Lower lobe of right lung (tissue), 2 donors: Measurements from ENCODE around the gene TRIM14. TPM values are rescaled to one million over a fixed set of nuclear protein-coding genes. Genes with fewer than 3 reads are reported as not detected.

Experiments used
- ATAC-seq, 2 donors: fragments of 200-7000 bp; cut with Tn5 transposase; one replicate each; pipeline ENCODE4 v1.9.1; 2020 to 2022; ENCODE audit warnings: mild to moderate bottlenecking in 2 of 2, moderate library complexity in 2 of 2
- DNase-seq: peaks from one replicate; pipeline ENCODE4 v3.0.0-alpha.2; 2020
- H3K27ac ChIP-seq: fragments of 200-600 bp; one replicate; pipeline ENCODE4 v1.8.0; 2022
- H3K27me3 ChIP-seq: fragments of 200-600 bp; one replicate; pipeline ENCODE4 v1.8.0; 2022; ENCODE audit warnings: low read depth
- H3K36me3 ChIP-seq: fragments of 200-600 bp; one replicate; pipeline ENCODE4 v1.8.0; 2022; ENCODE audit warnings: mild to moderate bottlenecking
- H3K4me1 ChIP-seq: fragments of 200-600 bp; one replicate; pipeline ENCODE4 v1.8.0; 2022
- H3K4me3 ChIP-seq: fragments of 200-600 bp; one replicate; pipeline ENCODE4 v1.8.0; 2022; ENCODE audit warnings: mild to moderate bottlenecking
- H3K9me3 ChIP-seq: fragments of 200-600 bp; one replicate; pipeline ENCODE4 v1.8.0; 2022
- intact Hi-C: fragments of 100-400 bp; cut with DNase I; formaldehyde crosslinking; loops from one replicate; pipeline ENCODE4 v1.11.0; 2022
- total RNA-seq: library from RNA; stranded (reverse); fragmentation: NEBNext Ultra II Directional; extraction: Animal tissue kit (Norgen Biotek cat#: 25700); gene quantifications from one replicate; pipeline ENCODE4 v1.2.1, GENCODE V29; 2021
- TF ChIP-seq, protein P1 (sequence below): fragments of 200-600 bp; IDR thresholded peaks from one replicate; pipeline ENCODE4 v1.8.0; 2022; ENCODE audit warnings: antibody characterized with exemption, mild to moderate bottlenecking
- donor health status: DM: no; HTN: yes; CAD: no; lungs with severe emphysema.

Gene TRIM14
- total RNA-seq, 1 donor from 2014 or later: 82.5 TPM

DNA sequence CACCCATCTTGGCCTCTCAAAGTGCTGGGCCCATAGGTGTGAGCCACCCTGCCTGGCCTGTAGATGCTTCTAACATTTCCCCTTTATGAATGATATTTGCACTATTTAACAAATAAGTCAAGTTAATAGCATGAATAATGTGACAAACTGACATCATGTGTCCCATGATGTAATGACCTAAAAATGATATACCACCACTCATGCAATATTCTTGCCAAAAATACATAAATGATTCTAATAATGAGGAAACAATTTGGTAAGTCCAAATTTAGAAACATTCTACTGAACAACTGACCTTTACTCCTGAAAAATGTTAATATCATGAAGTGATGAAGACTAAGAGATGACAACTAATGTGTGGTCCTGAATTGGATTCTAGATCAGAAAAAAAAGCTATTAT is 33.5 kb upstream of the TRIM14 start:
- TF ChIP-seq, protein P1, sequence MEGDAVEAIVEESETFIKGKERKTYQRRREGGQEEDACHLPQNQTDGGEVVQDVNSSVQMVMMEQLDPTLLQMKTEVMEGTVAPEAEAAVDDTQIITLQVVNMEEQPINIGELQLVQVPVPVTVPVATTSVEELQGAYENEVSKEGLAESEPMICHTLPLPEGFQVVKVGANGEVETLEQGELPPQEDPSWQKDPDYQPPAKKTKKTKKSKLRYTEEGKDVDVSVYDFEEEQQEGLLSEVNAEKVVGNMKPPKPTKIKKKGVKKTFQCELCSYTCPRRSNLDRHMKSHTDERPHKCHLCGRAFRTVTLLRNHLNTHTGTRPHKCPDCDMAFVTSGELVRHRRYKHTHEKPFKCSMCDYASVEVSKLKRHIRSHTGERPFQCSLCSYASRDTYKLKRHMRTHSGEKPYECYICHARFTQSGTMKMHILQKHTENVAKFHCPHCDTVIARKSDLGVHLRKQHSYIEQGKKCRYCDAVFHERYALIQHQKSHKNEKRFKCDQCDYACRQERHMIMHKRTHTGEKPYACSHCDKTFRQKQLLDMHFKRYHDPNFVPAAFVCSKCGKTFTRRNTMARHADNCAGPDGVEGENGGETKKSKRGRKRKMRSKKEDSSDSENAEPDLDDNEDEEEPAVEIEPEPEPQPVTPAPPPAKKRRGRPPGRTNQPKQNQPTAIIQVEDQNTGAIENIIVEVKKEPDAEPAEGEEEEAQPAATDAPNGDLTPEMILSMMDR: no peak
- no peak for DNase-seq
- peaks cover 7% of the 10 kb centered on the region for H3K4me1 ChIP-seq

DNA sequence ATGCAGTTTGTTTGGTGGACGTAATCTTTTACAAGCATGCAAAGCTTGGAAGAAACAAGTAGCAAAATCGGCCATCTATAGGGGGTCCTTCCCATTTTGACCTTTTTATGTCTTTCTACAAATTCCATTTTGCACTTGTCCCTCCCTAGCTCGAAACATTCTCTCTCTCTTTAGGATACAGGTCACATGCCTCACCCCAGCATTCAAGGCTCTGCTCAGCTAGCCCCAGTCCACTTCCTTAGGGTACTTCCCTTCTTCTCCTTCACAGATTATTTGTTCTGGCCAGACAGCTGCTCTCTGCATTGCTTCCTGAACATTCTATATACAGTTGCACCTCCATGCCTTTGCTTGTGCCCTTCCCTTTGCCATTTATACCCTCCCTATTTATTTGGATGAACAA is 31.7 kb upstream of the TRIM14 start:
- peaks cover 8% of the 10 kb centered on the region for H3K36me3 ChIP-seq
- no peak overlapping the region for H3K4me3 ChIP-seq
- no peaks in the 10 kb centered on the region for H3K9me3 ChIP-seq
- no peak overlapping the region for H3K27ac ChIP-seq
- intact Hi-C loops: no loop called here
- ATAC-seq (no peak), DNase-seq (no peak)
- H3K4me1 ChIP-seq: peaks cover 20% of the 10 kb centered on the region
- TF ChIP-seq, protein P1: no peak
- H3K27me3 ChIP-seq: no peaks in the 10 kb centered on the region

More for the DNA sequence above, 33.5 kb upstream of the TRIM14 start:
- intact Hi-C loops: no loop called here
- no peaks in the 10 kb centered on the region for H3K27me3 ChIP-seq
- H3K4me3 ChIP-seq: no peak overlapping the region
- peaks cover 11% of the 10 kb centered on the region for H3K36me3 ChIP-seq
- no peak for ATAC-seq
- no peaks in the 10 kb centered on the region for H3K9me3 ChIP-seq
- no peak overlapping the region for H3K27ac ChIP-seq

DNA sequence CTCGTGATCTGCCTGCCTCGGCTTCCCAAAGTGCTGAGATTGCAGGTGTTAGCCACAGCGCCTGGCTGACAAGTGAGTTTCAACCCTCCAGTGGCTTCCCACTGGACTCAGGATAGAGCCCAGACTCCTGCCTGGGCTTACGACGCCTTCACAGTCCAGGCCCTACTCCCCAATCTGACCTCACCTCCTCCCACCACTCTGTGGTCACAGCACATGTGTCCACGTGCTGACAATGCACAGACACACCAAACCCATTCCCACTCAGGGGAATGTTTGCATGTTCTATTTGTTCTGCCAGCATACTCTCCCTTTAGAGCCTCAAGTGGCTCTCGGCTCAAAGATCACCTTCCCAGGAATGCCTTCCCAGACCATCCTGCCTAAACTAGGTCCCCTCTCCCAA is 31.1 kb upstream of the TRIM14 start:
- DNase-seq (no peak), ATAC-seq (peak; percentile 40 to 44)
- intact Hi-C loops: no loop called here
- no peaks in the 10 kb centered on the region for H3K9me3 ChIP-seq
- TF ChIP-seq, protein P1: no peak
- H3K36me3 ChIP-seq: peaks cover 4% of the 10 kb centered on the region
- H3K4me3 ChIP-seq: no peak overlapping the region
- peaks cover 26% of the 10 kb centered on the region for H3K4me1 ChIP-seq
- H3K27me3 ChIP-seq: no peaks in the 10 kb centered on the region
- no peak overlapping the region for H3K27ac ChIP-seq

DNA sequence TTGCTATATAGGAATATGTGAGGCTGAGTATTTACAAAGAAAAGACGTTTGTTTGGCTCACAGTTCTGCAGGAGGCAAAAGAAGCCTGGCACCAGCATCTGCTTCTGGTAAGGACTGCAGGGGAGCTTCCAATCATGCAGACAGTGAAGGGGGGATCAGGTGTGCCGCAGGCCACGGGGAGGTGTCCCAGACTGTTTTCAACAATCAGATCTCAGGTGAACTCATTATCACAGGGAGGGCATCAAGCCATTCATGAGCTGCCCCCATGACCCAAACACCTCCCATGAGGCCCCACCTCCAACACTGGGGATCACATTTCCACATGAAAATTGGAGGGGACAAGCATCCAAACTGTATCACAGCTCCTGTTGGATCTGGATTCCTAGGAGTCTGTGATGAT is 30.4 kb upstream of the TRIM14 start:
- Histone ChIP-seq H3K4me3 (no peak overlapping the region), H3K9me3 (no peaks in the 10 kb centered on the region), H3K4me1 (peaks cover 32% of the 10 kb centered on the region), H3K27me3 (no peaks in the 10 kb centered on the region), H3K36me3 (no peaks in the 10 kb centered on the region), H3K27ac (no peak overlapping the region)
- intact Hi-C loops: no loop called here
- TF ChIP-seq, protein P1: no peak
- ATAC-seq: no peak
- no peak for DNase-seq

DNA sequence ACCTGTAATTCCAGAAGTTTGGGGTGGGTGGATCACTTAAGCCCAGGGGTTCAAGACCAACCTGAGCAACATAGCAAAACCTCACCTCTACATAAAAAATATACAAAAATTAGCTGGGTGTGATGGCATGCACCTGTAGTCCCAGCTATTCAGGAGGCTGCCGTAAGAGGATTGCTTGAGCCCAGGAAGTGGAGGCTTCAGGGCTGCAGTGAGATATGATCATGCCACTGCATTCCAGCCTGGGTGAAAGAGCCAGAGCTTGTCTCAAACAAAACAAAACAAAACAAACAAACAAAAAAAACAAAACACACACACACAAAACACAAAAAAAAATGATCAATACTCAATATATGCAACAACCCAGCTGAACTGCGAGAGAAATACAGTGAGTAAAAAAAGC is 29.5 kb upstream of the TRIM14 start:
- TF ChIP-seq, protein P1: no peak
- no peaks in the 10 kb centered on the region for H3K9me3 ChIP-seq
- intact Hi-C loops: no loop called here
- no peak overlapping the region for H3K4me3 ChIP-seq
- H3K27ac ChIP-seq: no peak overlapping the region
- no peaks in the 10 kb centered on the region for H3K27me3 ChIP-seq
- H3K4me1 ChIP-seq: peaks cover 33% of the 10 kb centered on the region
- no peaks in the 10 kb centered on the region for H3K36me3 ChIP-seq
- ATAC-seq: no peak
- no peak for DNase-seq

DNA sequence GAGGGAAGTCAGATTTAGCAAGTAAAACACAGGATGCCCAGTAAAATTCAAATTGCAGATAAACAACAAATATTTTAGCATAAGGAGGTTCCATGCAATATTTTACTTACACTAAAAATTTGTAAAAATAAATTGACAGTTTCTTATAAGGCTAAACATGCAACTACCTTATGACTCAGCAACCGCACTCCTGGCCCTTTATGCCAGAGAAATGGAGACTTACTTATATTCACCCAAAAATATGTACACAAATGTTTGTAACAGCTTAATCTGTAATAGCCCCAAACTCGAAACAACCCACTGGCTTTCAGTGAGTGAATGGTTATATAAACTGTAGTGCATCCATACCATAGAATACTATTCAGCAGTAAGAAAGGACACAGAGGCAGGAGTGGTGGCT is 28.6 kb upstream of the TRIM14 start:
- Histone ChIP-seq H3K27me3 (no peaks in the 10 kb centered on the region), H3K4me1 (peaks cover 41% of the 10 kb centered on the region), H3K4me3 (no peak overlapping the region), H3K36me3 (no peaks in the 10 kb centered on the region), H3K27ac (peak overlapping the region; percentile 87), H3K9me3 (no peaks in the 10 kb centered on the region)
- TF ChIP-seq, protein P1: no peak
- intact Hi-C loops: no loop called here
- no peak for DNase-seq
- ATAC-seq: no peak
